Hindlimb muscle (tissue), 1 donor: ENCODE data around the gene RAB24. TPM values are rescaled to one million over a fixed set of nuclear protein-coding genes. Genes with fewer than 3 reads are reported as not detected.
"Not testable (repeated sequence)": the region's sequence is repeated elsewhere in the genome, so short reads cannot be mapped to it uniquely, and the experiment has no call there.

Source experiments
- DNase-seq: peaks from one replicate; pipeline ENCODE4 v3.0.0-alpha.2; 2013
- polyA plus RNA-seq: library from polyadenylated mRNA; unstranded; fragments of 120-200 nt; gene quantifications from one replicate; pipeline ENCODE4 v1.2.1, GENCODE V29; 2013; ENCODE audit not compliant: insufficient read length

Gene RAB24
- polyA plus RNA-seq, 1 donor, result 23.0 TPM

DNA sequence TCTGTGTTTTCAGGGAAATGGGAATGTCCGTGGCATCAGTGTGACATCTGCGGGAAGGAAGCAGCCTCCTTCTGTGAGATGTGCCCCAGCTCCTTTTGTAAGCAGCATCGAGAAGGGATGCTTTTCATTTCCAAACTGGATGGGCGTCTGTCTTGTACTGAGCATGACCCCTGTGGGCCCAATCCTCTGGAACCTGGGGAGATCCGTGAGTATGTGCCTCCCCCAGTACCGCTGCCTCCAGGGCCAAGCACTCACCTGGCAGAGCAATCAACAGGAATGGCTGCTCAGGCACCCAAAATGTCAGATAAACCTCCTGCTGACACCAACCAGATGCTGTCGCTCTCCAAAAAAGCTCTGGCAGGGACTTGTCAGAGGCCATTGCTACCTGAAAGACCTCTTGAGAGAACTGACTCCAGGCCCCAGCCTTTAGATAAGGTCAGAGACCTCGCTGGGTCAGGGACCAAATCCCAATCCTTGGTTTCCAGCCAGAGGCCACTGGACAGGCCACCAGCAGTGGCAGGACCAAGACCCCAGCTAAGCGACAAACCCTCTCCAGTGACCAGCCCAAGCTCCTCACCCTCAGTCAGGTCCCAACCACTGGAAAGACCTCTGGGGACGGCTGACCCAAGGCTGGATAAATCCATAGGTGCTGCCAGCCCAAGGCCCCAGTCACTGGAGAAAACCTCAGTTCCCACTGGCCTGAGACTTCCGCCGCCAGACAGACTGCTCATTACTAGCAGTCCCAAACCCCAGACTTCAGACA lies 9.5 kb downstream of the RAB24 start:
- no peak for DNase-seq

- DNase-seq, result no peak
Observed at GRCh38 chr5:177291735-177292134, 11.8 kb downstream of the RAB24 start.

DNA sequence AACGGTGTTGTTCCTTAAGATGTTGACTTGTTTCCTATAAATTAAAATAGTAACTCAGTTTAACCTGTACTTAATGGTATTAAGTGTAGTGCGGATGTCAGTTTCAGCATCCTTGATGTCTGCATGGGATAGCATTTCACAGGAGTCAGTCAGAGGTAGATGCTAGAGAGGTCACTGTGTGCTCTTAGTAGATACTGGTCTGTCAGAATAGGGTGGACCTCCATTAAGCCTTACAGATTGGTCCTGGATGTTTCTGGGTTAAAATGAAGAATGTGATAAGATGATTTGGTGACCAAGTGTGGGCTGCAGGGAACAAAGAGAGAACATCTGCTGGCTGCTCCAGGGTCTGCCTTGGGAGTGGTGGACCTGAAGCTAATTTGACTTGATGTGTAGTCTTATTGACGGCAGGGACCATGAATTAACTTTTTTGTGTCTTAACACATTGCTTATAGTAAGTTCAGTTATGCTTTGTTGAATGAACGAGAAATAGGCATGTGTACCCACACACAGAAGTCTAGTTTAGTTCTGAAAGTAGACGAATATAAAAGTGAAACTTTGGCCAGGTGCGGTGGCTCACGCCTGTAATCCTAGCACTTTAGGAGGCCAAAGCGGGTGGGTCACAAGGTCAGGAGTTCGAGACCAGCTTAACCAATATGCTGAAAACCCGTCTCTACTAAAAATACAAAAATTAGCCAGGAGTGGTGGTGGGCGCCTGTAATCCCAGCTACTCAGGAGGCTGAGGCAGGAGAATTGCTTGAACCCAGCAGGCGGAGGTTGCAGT lies 12.5 kb downstream of the RAB24 start:
- no peak for DNase-seq

- DNase-seq, result no peak
Observed at GRCh38 chr5:177288191-177288590, 15.3 kb downstream of the RAB24 start.

DNA sequence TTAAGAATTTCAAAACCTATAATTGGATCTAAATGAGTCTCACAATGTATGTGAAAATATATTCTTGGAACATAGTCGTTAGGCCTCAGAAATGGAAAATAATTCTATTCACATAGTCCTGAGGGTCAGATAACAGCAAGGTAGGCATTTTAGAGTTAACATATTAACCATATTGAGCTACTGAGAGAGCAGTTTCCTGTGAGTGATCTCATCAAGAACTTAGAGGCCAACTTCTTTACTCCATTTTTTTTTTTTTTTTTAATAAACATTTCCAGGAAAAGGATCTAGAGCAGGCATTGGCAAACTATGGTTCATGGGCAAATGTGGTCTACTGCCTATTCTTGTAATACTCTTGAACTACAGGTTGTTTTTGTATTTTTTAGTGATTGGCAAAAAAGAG lies 26.6 kb downstream of the RAB24 start:
- no peak for DNase-seq

DNA sequence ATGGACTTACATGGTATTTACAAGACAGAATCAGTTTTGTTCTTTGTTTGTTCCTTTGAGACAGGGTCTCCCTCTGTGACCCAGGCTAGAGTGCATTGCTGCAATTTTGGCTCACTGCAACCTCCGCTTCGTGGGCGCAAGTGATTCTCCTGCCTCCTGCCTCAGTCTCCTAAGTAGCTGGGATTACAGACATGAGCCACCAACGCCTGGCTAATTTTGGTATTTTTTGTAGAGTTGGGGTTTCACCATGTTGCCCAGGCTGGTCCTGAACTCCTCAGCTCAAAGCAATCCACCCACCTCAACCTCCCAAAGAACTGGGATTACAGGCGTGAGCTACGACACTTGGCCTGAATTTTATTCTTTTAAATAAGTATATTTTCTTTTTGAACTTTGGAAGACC lies 27.6 kb downstream of the RAB24 start:
- no peak for DNase-seq

- DNase-seq, result no peak
Observed at GRCh38 chr5:177271113-177271512, 32.4 kb downstream of the RAB24 start.

- no peak for DNase-seq
Observed at GRCh38 chr5:177270653-177271052, 32.9 kb downstream of the RAB24 start.

- DNase-seq, result no peak
Observed at GRCh38 chr5:177269976-177270375, 33.5 kb downstream of the RAB24 start.

DNA sequence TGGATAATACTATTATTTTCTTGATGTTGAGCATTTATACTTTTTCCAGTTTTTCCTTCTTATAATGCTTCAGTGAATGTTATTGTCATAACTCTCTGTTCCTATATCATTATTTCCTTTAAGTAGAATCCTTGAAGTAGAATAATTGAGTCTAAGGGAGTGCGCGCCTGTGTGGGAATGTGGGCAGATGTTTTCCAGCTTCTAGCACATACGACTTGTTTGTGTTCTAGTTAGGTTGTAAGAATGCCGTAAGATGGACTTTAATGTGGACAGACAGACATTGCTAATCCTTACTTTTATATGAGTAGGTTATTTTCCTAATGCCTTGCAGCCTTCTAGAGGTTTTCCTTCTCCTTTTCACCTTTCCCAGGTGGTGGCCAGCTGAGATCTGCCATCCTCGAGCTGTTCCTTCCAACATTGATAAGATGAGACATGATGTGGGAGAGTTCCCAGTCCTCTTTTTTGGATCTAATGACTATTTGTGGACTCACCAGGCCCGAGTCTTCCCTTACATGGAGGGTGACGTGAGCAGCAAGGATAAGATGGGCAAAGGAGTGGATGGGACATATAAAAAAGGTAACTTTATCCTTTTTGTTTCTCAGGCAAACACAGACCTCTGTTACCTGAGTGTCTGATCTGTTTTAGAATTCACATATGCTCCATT lies 34.2 kb downstream of the RAB24 start:
- DNase-seq, result no peak

GRCh38 chr5:177265395-177265794 lies 38.1 kb downstream of the RAB24 start:
- no peak for DNase-seq

- no peak for DNase-seq
Observed at GRCh38 chr5:177264178-177264577, 39.3 kb downstream of the RAB24 start.

- DNase-seq, result no peak
Observed at GRCh38 chr5:177261510-177261909, 42.0 kb downstream of the RAB24 start.

DNA sequence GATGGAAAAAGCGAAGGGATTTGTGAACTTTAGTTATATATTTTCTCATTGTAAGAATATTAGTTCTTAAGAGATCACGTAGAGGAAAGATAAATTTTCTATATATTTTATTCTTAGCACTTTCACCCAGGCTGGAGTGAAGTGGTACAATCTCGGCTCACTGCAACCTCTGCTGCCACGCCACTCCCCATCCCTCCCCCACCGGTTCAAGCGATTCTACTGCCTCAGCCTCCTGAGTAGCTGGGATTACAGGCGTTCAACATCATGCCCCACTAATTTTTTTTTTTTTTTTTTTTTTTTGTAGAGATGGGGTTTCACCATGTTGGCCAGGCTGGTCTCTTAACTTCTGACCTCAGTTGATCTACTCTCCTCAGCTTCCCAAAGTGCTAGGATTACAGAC lies 42.6 kb downstream of the RAB24 start:
- no peak for DNase-seq

GRCh38 chr5:177258711-177259110 lies 44.8 kb downstream of the RAB24 start:
- not testable (repeated sequence) for DNase-seq

DNA sequence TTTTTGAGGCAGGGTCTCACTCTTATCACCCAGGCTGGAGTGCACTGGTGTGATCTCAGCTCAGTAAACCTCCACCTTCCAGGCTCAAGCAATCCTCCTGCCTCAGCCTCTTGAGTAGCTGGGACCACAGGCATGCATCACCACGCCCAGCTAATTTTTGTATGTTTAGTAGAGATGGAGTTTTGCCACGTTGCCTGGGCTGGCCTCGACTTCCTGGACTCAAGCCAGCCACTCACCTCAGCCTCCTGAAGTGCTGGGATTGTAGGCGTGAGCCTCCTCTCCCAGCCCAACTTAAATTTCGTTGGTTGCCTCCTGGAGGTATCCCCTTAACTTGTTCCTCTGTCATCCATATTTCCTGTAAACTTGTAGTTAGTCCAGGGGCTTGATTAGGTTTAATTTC lies 47.2 kb downstream of the RAB24 start:
- DNase-seq, result no peak

DNA sequence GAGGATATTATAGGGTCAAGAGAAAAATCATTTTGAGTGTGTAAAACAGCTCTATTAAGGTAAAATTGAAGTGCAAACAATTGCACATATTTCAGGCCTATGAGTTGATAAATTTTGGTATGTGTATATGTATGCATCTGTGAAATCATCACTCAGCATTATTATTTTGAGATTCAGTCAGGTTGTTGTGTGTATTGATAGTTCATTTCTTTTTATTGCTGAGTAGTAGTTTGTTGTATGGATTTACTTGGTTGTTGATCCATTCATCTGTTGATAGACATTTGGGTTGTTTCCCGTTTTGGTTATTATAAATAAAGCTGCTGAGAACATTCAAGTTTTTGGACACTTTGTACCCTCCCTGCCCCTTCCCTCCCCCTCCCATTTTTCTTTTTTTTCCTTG lies 50.3 kb downstream of the RAB24 start:
- DNase-seq, result no peak

Other genes starting within 250 kb of the RAB24 start
- 195 TPM for gene FGFR4, start 216.8 kb downstream of the RAB24 start, polyA plus RNA-seq
- gene NSD1, start 169.9 kb downstream of the RAB24 start, polyA plus RNA-seq, result 47.8 TPM
- 79.7 TPM for gene PRELID1, start 80 bp upstream of the RAB24 start, polyA plus RNA-seq
- 20.3 TPM for gene MXD3, start 8.2 kb upstream of the RAB24 start, polyA plus RNA-seq
- 76.5 TPM for gene LMAN2, start 47.9 kb upstream of the RAB24 start, polyA plus RNA-seq
- 17.7 TPM for gene RGS14, start 54.2 kb upstream of the RAB24 start, polyA plus RNA-seq
- not detected for gene SLC34A1, start 80.7 kb upstream of the RAB24 start, polyA plus RNA-seq
- not detected for gene PFN3, start 96.9 kb upstream of the RAB24 start, polyA plus RNA-seq
- gene F12, start 105.8 kb upstream of the RAB24 start, polyA plus RNA-seq, result 0.41 TPM
- gene GRK6, start 123.0 kb upstream of the RAB24 start, polyA plus RNA-seq, result 17.7 TPM
- 0.96 TPM for gene PRR7, start 143.1 kb upstream of the RAB24 start, polyA plus RNA-seq
- gene DBN1, start 169.9 kb upstream of the RAB24 start, polyA plus RNA-seq, result 280 TPM
- gene PDLIM7, start 193.9 kb upstream of the RAB24 start, polyA plus RNA-seq, result 326 TPM
- gene DOK3, start 206.1 kb upstream of the RAB24 start, polyA plus RNA-seq, result 9.8 TPM
- 45.8 TPM for gene DDX41, start 213.2 kb upstream of the RAB24 start, polyA plus RNA-seq